Measurements from ENCODE around the gene PACRG.

DNA sequence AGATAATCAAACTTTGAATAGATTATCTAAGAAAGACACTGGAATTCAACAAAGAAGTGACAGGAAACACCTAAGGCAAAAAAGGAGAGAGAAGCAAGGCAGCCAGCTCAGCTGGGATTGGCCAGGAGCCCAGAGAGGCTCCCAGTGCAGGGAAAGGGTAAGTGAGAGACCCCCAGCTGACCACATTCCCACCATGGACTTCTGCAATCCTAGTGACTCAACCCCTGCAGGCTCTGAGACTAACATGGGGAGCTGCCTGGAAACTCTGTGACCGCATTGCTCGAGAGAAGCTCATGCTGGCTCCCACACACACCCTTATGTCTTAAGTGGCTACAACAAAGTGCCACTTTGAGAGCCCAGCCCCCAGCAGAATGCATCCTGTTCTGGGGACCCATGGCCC lies 215.1 kb downstream of the PACRG start:
- TF ChIP-seq POLR2AphosphoS2 (conservative IDR thresholded peaks at IDR 0.05; ENCODE audit: low read length), result no peak
- TF ChIP-seq, protein P1, sequence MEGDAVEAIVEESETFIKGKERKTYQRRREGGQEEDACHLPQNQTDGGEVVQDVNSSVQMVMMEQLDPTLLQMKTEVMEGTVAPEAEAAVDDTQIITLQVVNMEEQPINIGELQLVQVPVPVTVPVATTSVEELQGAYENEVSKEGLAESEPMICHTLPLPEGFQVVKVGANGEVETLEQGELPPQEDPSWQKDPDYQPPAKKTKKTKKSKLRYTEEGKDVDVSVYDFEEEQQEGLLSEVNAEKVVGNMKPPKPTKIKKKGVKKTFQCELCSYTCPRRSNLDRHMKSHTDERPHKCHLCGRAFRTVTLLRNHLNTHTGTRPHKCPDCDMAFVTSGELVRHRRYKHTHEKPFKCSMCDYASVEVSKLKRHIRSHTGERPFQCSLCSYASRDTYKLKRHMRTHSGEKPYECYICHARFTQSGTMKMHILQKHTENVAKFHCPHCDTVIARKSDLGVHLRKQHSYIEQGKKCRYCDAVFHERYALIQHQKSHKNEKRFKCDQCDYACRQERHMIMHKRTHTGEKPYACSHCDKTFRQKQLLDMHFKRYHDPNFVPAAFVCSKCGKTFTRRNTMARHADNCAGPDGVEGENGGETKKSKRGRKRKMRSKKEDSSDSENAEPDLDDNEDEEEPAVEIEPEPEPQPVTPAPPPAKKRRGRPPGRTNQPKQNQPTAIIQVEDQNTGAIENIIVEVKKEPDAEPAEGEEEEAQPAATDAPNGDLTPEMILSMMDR (IDR thresholded peaks at IDR 0.05), result no peak
- no peak for TF ChIP-seq CEBPB (IDR thresholded peaks at IDR 0.05)
